Measurements from ENCODE around the gene SKIC3. TPM values are rescaled to one million over a fixed set of nuclear protein-coding genes. Genes with fewer than 3 reads are reported as not detected.

SKIC3 gene
- total and polyA plus RNA-seq, 2 of the 13 experiments (the other 11 are each of a cell fraction or from before 2014, with no cell fraction given), result 36.9 to 61.5 TPM

DNA sequence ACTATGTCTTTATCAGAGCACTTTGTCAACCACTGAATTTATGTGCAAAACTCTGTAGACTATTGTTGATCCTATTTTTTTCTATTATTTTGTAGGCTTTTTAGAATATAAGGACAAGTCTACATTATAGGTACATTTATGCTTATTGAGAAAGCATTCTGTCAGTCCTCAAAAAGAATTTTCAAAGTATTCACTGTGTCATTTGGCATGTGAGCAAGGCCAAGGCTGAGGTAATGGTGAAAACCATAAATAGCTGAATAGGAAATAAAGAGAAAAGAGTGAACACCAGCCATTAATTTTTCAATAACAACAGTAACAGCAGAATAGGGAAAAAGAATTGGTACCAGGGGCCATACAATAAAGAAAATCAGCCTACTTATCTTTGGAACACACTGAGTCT is 21.0 kb downstream of the SKIC3 start (continued):
- TF ChIP-seq, protein P1, sequence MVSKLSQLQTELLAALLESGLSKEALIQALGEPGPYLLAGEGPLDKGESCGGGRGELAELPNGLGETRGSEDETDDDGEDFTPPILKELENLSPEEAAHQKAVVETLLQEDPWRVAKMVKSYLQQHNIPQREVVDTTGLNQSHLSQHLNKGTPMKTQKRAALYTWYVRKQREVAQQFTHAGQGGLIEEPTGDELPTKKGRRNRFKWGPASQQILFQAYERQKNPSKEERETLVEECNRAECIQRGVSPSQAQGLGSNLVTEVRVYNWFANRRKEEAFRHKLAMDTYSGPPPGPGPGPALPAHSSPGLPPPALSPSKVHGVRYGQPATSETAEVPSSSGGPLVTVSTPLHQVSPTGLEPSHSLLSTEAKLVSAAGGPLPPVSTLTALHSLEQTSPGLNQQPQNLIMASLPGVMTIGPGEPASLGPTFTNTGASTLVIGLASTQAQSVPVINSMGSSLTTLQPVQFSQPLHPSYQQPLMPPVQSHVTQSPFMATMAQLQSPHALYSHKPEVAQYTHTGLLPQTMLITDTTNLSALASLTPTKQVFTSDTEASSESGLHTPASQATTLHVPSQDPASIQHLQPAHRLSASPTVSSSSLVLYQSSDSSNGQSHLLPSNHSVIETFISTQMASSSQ (IDR thresholded peaks at IDR 0.05; ENCODE audit: low read depth), result no peak
- TF ChIP-seq, protein P1 (CRISPR knock-in tag; IDR thresholded peaks at IDR 0.05; ENCODE audit: borderline replicate concordance), result no peak
- TF ChIP-seq MED8 (CRISPR knock-in tag; IDR thresholded peaks at IDR 0.05; ENCODE audit: insufficient replicate concordance) (no peak), KLF9 (CRISPR knock-in tag; IDR thresholded peaks at IDR 0.05; ENCODE audit: low read depth) (no peak), ZNF367 (CRISPR knock-in tag; IDR thresholded peaks at IDR 0.05; ENCODE audit: borderline replicate concordance) (no peak), CREB1 (IDR thresholded peaks at IDR 0.05) (no peak), CREB1 (CRISPR knock-in tag; IDR thresholded peaks at IDR 0.05) (no peak), KDM5B (CRISPR knock-in tag; IDR thresholded peaks at IDR 0.05; ENCODE audit: borderline replicate concordance) (no peak), ZZZ3 (CRISPR knock-in tag; IDR thresholded peaks at IDR 0.05; ENCODE audit: borderline replicate concordance) (no peak), ZNF292 (CRISPR knock-in tag; IDR thresholded peaks at IDR 0.05; ENCODE audit: borderline replicate concordance, low read depth) (no peak)
- TF ChIP-seq, protein P2, sequence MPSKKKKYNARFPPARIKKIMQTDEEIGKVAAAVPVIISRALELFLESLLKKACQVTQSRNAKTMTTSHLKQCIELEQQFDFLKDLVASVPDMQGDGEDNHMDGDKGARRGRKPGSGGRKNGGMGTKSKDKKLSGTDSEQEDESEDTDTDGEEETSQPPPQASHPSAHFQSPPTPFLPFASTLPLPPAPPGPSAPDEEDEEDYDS (CRISPR knock-in tag; IDR thresholded peaks at IDR 0.05), result no peak
